Left kidney (tissue), 8 donors: ENCODE data around the gene AZI2. TPM values are rescaled to one million over a fixed set of nuclear protein-coding genes. Genes with fewer than 3 reads are reported as not detected.

Experiments used
- DNase-seq: peaks from one replicate; pipeline ENCODE4 v3.0.0-alpha.2; 2013
- long read RNA-seq, 8 donors: transcript quantifications; one replicate each; lab custom pipeline, GENCODE V29; 2026
- polyA plus RNA-seq: library from polyadenylated mRNA; unstranded; fragments of 120-200 nt; gene quantifications from one replicate; pipeline ENCODE4 v1.2.1, GENCODE V29; 2013; ENCODE audit not compliant: insufficient read length

The AZI2 gene, protein sequence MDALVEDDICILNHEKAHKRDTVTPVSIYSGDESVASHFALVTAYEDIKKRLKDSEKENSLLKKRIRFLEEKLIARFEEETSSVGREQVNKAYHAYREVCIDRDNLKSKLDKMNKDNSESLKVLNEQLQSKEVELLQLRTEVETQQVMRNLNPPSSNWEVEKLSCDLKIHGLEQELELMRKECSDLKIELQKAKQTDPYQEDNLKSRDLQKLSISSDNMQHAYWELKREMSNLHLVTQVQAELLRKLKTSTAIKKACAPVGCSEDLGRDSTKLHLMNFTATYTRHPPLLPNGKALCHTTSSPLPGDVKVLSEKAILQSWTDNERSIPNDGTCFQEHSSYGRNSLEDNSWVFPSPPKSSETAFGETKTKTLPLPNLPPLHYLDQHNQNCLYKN
- polyA plus RNA-seq = 132 TPM
- long read RNA-seq, donor 1, full-length matches to known transcripts = 22 of 22 reads
- long read RNA-seq, donor 1, partial matches to known transcripts = 0 of 22 reads
- long read RNA-seq, donor 1, other reads (novel, unspliced or antisense) = 0 of 22 reads
- long read RNA-seq, donor 2, full-length matches to known transcripts = 24 of 94 reads
- long read RNA-seq, donor 2, partial matches to known transcripts = 0 of 94 reads
- long read RNA-seq, donor 2, other reads (novel, unspliced or antisense) = 70 of 94 reads
- long read RNA-seq, donor 3, full-length matches to known transcripts = 26 of 93 reads
- long read RNA-seq, donor 3, partial matches to known transcripts = 0 of 93 reads
- long read RNA-seq, donor 3, other reads (novel, unspliced or antisense) = 67 of 93 reads
- long read RNA-seq, donor 4, partial matches to known transcripts = 0 of 1 reads
- long read RNA-seq, donor 4, other reads (novel, unspliced or antisense) = 0 of 1 reads
- long read RNA-seq, donor 5, full-length matches to known transcripts = 30 of 30 reads
- long read RNA-seq, donor 5, partial matches to known transcripts = 0 of 30 reads
- long read RNA-seq, donor 5, other reads (novel, unspliced or antisense) = 0 of 30 reads
- long read RNA-seq, donor 6, full-length matches to known transcripts = 23 of 23 reads
- long read RNA-seq, donor 6, partial matches to known transcripts = 0 of 23 reads
- long read RNA-seq, donor 6, other reads (novel, unspliced or antisense) = 0 of 23 reads
- long read RNA-seq, donor 7, full-length matches to known transcripts = 24 of 24 reads
- long read RNA-seq, donor 7, partial matches to known transcripts = 0 of 24 reads
- long read RNA-seq, donor 7, other reads (novel, unspliced or antisense) = 0 of 24 reads
- long read RNA-seq, donor 8, full-length matches to known transcripts = 12 of 12 reads
- long read RNA-seq, donor 8, partial matches to known transcripts = 0 of 12 reads
- long read RNA-seq, donor 8, other reads (novel, unspliced or antisense) = 0 of 12 reads

DNA sequence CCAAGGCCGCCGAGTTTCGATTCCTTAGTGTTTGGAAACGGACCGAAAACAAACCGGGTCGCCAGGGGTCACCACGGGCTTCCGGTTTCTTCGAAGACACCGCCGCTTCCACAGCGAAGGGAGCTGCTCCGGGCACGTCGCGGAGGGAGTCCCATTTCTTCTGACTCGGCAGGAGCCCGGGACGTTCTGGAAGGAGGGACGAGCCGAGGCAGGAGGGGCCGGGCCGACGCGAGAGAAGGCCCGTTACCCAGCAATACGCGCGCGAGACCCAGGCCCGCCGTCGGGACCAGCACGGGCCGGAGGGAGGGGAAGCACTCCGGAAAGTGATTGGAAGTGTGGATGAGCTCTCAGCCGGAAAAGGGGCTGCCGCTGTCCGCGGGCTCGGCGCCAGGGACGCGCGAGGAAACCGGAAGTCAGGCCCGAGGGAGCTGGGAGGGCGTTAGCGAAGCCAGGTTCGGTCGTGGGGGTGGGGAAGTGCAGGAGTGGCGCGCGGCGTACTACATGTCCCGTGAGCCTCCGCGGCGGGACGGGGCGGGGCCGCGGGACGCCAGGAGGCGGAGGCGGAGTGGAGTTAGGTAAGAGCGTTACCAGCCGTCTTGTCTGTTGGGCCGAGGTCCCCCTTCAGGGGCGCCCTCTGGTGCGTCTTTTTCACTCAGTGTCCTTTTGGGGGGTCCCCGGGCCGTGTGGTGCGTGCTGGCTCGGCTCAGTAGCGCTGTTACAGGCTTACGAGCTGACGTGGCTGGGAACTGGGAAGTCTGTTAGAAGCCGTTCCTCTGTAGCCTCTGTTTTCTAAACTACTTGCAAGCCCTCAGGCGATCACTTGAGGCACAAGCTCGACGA, at the start of gene AZI2, which contains the start of gene ZCWPW2:
Gene AZI2 (minus strand): TSS at position 196 of the 840 bp plus-strand sequence. CDS start 8,207 bp downstream, outside the sequence.
Gene ZCWPW2 (plus strand): TSS at position 93 of the 840 bp plus-strand sequence. CDS start 64,348 bp downstream, outside the sequence.
- DNase-seq = peak; percentile 96

DNA sequence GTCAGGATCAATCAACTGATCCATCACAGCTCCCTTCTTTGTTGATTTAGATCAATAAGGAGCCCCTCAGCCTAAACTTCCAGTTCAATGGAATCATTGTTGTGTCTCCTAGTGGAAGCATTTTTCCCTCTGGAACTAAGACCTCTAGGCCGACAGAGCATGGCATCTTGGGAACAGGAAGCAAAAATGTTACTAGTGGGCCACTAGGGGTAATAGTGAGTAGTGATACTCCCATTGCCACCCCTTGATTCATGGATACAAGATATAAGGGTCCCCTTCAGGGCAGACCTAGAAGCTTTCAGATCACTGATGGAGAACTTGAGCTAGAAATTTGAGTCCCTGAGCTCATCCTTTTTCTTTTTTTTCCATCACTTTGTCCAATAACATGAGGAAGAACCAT, 40.4 kb upstream of the AZI2 start:
- no peak for DNase-seq

DNA sequence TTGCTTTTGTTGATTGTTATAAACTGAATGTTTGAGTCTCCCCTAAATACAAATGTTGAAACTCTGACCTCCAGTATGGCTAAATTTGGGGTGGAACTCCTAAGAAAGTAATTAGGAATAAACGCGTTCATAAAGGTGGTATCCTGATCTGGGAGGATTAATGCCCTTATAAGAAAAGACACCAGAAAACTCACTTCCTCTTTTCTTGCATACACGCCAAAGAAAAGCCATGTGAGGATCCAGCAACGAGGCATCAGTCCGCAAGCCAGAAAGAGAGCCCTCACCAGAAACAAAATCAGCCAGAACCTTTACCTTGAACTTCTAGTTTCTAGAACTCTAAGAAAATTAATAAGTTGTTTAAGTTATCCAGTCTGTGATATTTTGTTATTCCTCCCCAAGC, 37.4 kb upstream of the AZI2 start:
- DNase-seq = no peak

DNA sequence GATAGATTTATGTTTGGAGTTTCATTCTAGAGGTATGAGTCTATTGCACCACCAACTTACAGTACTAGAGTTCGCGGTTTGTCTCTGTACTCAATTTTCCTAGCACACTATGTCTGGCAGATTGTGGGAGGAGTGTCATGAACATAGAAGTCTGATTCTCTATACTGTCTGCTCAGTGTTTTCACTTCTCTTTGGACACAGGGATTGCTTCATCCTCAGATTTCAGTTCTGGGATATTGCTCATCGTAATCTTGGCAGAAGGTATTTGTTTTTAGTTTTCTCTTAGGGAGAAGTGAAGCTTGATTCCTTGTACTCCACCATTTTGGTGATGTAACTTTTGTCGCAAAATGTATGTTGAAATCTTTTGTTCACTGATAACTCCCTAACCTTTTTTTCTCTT, 27.8 kb upstream of the AZI2 start:
- DNase-seq = no peak

DNA sequence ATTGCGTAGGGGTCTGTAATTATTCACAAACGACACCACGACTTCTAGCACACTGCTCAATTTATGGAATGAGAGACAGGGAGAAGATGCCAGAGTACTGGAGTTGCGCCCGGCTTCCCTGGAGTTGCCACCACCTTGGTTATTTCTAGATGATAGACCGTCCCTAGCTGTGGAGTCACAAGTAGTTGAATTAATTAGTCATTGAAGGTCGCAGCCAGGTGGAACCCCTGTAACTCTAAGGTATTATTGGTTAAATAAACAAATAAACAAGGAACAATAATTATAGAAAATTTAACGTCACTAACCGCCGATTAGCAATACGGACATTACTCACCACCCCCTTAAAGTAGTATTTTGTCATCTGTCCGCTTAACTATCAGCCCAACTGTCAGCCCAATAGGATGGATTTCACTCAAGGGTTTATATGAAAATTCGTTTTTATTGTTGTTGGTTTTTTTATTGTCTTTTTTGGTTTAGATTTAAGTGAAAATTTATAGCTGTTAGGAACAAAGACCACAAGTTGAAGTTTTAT, 911 bp upstream of the AZI2 start:
- DNase-seq = no peak

DNA sequence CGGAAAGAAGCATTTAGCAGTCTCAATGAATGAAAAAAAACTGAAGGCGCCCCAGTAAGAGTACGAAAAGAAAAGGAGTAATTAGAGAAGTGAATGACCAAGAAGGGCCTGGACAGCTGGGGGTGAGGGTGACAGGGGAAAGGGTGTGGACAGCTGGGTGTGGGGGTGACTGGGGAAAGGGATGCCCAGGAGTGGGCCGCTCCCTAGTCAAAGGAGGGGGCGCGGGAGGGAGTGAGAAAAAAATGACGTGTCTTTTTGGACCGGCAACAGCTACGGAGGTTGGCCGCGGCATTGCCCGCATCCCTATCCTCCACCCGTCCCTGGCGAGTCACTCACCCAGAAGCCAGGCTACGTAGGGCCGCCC, 377 bp downstream of the AZI2 start:
- DNase-seq = peak; percentile 33

DNA sequence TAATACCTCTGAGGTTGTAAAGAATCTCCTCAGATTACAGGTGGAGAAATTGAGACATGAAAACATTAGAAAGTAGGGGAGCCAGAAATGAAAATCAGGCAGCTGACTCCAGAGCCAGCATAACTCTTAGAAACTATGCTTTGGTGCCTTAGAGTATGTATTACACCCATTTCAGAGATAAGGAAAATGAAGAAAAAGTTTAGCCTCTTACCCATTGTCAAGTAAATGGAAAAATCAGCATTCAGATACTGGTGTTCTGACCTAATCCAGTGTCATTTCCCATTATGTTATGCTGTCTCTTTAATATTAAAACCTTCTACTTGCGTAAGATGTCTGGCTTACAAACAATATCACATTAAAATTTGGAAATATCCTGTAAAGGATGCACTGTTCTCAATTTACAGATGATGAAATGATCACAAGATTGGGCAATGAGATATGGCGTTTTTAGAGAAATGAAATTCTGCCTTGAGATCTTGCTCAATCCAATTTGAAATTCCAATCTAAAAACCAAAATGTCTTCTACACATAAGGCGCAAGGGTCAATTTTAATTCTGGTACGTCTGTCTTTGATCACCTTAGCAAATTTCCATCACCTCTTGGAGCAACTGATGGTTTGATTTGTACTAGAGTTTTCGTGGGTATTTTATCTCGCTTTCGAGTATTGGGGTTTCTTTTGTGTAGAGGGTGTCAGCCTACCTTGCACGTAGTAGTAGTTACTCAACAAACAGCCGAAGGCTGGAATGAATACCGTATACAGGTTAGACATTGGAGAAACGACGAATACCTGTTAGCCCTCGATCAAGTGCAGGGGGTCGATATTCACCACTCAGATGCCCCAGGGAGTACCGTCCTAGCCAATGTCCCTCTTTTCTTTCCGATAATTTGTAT, 1.0 kb downstream of the AZI2 start:
- no peak for DNase-seq

DNA sequence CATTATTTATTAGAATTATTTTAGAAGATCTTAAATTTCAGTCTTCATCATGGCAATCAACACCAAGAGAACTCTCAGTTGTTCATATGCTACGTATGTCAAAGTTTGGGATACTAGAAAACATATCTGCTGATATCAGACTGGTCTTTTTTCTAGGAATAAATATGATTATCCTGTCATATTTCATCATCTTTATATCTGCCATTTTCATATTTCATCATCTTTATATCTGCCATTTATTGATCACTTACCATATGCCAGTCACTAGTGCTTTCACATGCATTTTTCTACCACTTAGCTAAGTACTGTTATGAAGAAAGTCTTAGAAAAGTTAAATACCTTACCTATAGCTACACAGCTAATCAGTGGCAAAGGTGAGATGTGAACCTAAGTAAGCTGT, 2.9 kb downstream of the AZI2 start:
- DNase-seq = no peak

DNA sequence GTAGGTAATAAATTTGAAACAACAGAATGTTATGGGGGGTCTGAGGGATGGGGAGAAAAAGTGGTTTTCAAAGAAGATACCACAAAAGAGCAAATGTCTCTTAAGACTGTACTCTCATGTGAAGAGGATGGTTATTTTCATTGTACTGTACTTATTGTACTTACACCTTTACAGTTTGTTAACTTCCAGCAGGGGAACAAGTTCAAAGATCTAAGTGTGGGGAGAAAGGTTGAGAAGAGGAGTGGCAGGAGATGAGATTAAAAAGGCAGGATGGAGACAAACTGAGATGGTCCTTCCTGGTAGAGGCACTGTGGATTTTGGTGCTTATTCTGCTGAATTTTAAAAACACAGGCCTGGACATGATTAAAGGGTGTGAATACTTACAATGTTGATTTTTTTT, 5.5 kb downstream of the AZI2 start:
- DNase-seq = no peak

DNA sequence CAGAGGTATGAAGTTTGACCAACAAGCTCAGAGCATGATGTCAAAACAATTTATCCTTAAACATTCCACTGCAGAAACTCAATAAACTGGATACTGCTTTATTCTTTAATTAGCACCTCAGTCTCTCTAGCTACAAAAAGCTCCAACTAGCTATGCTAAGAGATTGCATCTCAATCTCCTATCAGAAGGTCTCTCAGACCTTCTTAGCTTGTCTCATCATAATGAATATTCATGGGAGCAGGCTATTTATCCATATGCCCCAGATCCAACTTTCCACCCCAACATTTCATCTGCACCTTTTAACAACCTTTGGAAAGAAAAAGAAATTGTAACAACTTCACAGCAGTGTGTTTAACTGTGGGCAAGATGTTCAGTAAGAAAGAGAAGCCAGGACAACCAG, 11.4 kb downstream of the AZI2 start:
- no peak for DNase-seq

DNA sequence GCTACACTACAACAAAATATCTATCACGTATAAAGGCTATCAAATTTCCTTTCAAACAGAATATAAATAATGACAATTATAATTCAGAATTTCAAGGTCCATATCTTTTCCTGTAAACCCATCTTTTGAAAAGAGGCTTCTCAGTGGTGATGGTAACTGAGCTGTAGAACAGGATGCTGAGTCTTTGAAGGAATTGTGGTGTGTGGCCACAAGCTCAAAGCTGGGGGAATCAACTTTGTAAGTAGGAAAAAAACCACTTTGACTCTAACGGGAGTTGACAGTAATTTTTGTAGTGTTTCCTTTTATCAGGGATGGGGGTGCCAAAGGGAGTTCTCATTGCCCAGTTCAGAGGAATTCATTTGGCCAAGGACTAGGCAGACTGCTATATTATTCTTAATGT, 13.4 kb downstream of the AZI2 start:
- no peak for DNase-seq

DNA sequence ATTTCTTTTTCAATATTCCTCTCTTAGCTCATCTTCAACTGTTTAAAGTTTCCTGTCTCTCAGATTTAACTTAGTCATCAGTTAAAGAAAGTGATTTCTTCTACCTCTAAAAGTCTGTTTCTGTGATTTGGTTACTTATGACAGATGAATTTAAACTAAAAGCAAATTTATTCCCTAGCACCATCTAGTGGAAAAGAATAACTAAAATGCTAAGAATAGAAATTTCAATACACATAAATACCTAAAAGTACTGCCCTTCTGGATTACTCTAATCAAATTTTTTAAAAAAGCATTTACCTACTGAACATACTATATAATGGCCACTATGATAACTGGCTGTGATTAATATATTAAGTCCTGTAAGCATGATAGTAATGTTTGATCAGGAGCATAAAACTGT, 14.1 kb downstream of the AZI2 start:
- DNase-seq = no peak

DNA sequence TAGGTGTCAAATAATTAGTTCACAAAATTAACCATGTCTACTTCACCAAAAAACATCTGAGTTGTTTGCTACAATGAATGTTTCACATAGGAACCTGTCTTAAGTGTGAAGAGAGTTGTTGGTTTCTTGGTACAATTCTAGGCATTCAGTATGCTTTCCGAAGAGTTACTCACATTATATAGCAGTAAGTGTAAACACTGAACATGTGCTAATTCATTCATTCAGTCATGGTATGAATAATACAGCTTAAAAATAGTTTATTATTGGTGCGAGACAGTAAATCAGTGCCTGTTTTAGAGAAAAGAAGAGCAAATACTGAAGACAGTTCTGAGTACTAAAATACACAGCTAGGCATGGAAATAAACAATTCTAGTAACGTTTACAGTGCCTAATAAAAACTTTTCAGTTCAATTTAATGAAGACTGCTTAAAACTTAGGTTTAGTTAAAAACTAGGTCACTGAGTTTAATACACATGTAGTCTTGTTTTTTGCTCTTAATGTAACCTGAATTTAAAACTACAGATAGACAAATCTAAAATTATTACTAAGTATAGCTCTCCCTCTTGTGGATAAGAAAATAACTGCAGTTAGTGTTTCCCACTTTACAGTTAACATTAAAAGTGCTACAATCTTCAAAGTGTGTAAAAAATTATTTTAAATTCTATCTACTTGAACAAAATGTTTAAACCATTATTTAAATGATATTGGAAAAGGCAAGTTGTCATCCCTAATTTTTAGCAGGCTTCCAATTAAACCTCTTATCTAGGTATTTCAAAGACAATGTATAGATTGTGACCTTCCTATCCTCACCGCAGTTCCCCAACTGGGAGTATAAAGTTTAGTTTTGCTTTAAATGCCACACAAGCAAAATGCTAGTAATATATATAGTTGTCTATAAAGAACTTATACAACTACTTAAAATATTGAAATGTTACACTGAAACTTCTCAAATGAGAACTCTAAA, 20.2 kb downstream of the AZI2 start:
- DNase-seq = no peak

DNA sequence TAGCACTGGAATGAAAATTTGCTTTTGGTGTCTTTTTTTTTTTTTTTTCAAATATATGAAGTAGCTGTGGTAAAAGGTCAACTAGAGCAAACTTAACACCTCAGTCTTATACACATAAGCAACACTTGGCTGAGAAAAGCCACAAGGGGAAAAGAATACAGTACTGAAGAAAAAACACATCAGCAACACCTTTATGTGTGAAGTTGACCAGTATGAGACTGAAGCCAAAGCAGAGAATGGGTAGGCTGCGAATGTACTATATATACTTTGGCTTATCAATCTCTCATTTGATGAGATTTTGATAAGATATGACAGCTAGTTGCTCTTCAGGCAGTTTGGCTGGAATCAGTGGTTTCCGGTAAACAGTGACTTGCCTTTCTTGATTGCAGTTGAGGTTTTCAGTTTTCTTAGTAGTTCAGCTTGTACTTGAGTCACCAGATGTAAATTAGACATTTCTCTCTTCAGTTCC, 22.1 kb downstream of the AZI2 start:
- DNase-seq = no peak

DNA sequence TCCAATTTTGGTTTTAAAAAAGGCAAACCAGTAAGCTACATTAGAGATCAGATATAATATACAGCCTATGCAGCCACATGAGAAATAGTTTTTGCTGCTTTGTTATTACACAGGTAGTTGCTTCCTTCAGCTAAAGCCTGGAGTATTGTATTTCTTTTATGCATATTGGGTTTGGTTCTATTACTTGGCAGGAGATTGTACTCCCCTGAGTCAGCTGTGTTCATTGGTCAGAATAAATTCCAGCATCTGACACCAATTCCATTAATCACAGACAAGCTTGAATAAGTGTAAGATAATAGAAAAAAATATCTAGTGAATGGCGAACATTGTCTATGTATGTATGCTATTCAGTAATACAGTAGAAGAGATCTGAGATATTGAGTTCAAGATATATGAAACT, 26.2 kb downstream of the AZI2 start:
- DNase-seq = no peak

DNA sequence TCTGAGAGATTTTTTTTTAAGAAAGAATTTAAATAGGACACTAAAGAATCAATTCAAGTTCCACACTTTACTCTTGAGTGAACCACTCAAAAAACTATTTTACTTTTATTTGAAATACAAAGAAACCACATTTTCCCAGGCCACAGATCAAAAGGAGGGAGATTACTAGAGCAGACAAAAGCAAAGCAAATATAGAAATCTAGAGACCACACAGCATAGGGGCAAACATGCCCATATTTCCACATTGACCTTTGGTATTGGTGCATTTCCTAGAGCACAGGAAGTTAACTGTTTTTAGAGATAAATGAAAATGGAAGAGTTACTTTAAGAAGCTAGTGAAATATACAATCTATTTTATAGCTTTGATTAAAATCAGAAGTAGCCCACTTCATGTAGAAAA, 27.6 kb downstream of the AZI2 start:
- no peak for DNase-seq

DNA sequence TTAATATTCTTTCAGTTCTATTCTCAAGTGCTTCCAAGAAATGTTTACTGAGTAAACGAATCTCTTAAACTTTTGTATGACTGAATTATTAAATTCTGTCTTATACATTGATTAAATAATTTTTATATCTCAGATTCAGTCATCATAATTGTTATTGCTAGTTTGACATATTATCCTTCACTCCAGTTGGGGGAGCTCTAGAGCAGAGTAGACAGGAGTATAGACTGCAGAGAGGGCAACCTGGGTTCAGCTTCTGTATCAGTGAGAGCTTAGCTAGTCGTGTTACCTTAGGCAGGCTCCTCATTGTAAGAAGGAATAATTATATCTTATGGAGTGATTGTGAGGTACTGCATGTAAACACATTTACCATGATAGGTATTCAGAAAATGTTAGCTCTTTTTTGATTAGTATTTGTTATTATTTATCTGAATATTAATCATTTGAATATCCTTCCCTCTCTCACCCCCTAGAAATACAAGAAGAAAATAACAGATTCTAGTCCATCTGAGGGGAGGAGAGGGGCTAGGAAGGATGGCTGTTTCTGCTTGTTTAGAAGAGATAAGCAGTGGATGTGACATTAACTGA, 31.1 kb downstream of the AZI2 start:
- no peak for DNase-seq

DNA sequence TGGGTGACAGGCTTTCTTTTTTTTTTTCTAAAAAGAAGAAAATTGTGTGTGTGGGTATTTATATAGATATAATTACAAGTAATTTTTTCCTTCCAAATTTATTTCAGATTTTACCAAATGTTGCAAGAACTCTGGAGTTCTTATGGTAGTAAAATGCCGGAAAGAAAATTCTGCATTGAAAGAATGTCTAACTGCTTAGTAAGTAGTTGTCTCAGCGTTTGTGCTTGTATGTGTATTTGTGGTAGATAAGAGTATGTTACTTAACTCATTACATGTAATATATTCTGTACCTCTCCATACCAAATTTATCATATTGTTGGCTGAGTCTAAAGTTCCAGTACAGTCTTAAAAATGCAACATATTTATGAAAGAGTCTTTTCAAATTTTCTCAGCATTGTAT, 32.4 kb downstream of the AZI2 start:
- no peak for DNase-seq
